ENCODE measurements around the gene ACOT11. TPM values are rescaled to one million over a fixed set of nuclear protein-coding genes. Genes with fewer than 3 reads are reported as not detected.

ACOT11 gene
- total and polyA plus RNA-seq, 9 of the 15 experiments (the other 6 are each of a cell fraction or from before 2014, with no cell fraction given): 0.04 to 1.2 (median 0.64) TPM; not detected in 2

- TF ChIP-seq MGA (IDR thresholded peaks at IDR 0.05) (no peak), MBD2 (IDR thresholded peaks at IDR 0.05; ENCODE audit: borderline replicate concordance, low read depth) (no peak), PHB2 (IDR thresholded peaks at IDR 0.05; ENCODE audit: low read depth) (no peak), ZNF589 (CRISPR knock-in tag; IDR thresholded peaks at IDR 0.05; ENCODE audit: low read depth) (no peak), TEAD4 (IDR thresholded peaks at IDR 0.05; ENCODE audit: low read length) (no peak), TEAD4 (CRISPR knock-in tag; IDR thresholded peaks at IDR 0.05; ENCODE audit: borderline replicate concordance) (no peak), PHF20 (IDR thresholded peaks at IDR 0.05; ENCODE audit: partially characterized antibody) (no peak)
Observed at GRCh38 chr1:54520631-54521321, 27.3 kb upstream of the ACOT11 start (continued).
